Neuronal stem cell (in vitro differentiated cells): ENCODE results near the gene CEP70.

ENCODE experiments used
- DNase-seq: peaks from one replicate; pipeline ENCODE4 v3.0.0-alpha.2; 2013; ENCODE audit warnings: low spot score
- H2AFZ ChIP-seq: one replicate; pipeline ENCODE4 v1.6.1; 2013; ENCODE audit warnings: mild to moderate bottlenecking, low read length, inconsistent platforms
- H2AK5ac ChIP-seq: 2 replicates; pipeline ENCODE4 v1.6.1; 2013; ENCODE audit warnings: low read depth, mild to moderate bottlenecking, inconsistent platforms, low read length, moderate library complexity, mixed read lengths
- H2BK120ac ChIP-seq: 2 replicates; pipeline ENCODE4 v1.6.1; 2013; ENCODE audit warnings: low read depth, mild to moderate bottlenecking, inconsistent platforms, low read length, moderate library complexity, mixed read lengths
- H2BK12ac ChIP-seq: one replicate; pipeline ENCODE4 v1.6.1; 2013; ENCODE audit warnings: low read length, inconsistent platforms
- H2BK15ac ChIP-seq: 2 replicates; pipeline ENCODE4 v1.6.1; 2013; ENCODE audit warnings: mild to moderate bottlenecking, low read length, inconsistent platforms, mixed read lengths
- H2BK5ac ChIP-seq: one replicate; pipeline ENCODE4 v1.6.1; 2013; ENCODE audit warnings: inconsistent platforms, mild to moderate bottlenecking, low read length, moderate library complexity
- H3K14ac ChIP-seq: one replicate; pipeline ENCODE4 v1.6.1; 2013; ENCODE audit warnings: low read length, inconsistent platforms
- H3K18ac ChIP-seq: 2 replicates; pipeline ENCODE4 v1.6.1; 2013; ENCODE audit warnings: low read length, inconsistent platforms
- H3K23ac ChIP-seq: 2 replicates; pipeline ENCODE4 v1.6.1; 2013; ENCODE audit warnings: low read depth, mild to moderate bottlenecking, mixed read lengths, low read length, inconsistent platforms; ENCODE audit not compliant: poor library complexity
- H3K27ac ChIP-seq: replicated peaks from 3 replicates; pipeline ENCODE4 v1.5.1; 2013; ENCODE audit warnings: low read length, inconsistent platforms
- H3K27me3 ChIP-seq, 3 experiments: 2 replicates each; pipeline ENCODE4 v1.6.1; 2013; ENCODE audit warnings: low read length in 3 of 3, mild to moderate bottlenecking in 2 of 3, inconsistent platforms in 1 of 3, low read depth in 1 of 3, mixed read lengths in 1 of 3, moderate library complexity in 1 of 3; ENCODE audit not compliant: control insufficient read depth in 3 of 3, insufficient read depth in 3 of 3
- H3K36me3 ChIP-seq, 2 donors: replicated peaks in 1 of 2; 2 replicates each; pipeline ENCODE4 v1.6.1; 2013; ENCODE audit warnings: low read length in 2 of 2; ENCODE audit not compliant: control insufficient read depth in 2 of 2, insufficient read depth in 2 of 2
- H3K4ac ChIP-seq: 2 replicates; pipeline ENCODE4 v1.6.1; 2013; ENCODE audit warnings: inconsistent platforms, mild to moderate bottlenecking, low read length, moderate library complexity
- H3K4me1 ChIP-seq, 2 donors: 1 replicate in 1 of 2; 2 replicates in 1 of 2; pipeline ENCODE4 v1.6.1; 2013; ENCODE audit warnings: low read length in 2 of 2, low read depth in 1 of 2; ENCODE audit not compliant: control insufficient read depth in 2 of 2, insufficient read depth in 1 of 2
- H3K4me2 ChIP-seq: one replicate; pipeline ENCODE4 v1.6.1; 2013; ENCODE audit warnings: mild to moderate bottlenecking, low read length, inconsistent platforms; ENCODE audit not compliant: insufficient read depth, poor library complexity, severe bottlenecking
- H3K4me3 ChIP-seq, 2 donors: 2 replicates each; pipeline ENCODE4 v1.5.1; 2013; ENCODE audit warnings: low read length in 2 of 2, mild to moderate bottlenecking in 2 of 2, inconsistent platforms in 1 of 2, moderate library complexity in 1 of 2
- H3K79me1 ChIP-seq: one replicate; pipeline ENCODE4 v1.6.1; 2013; ENCODE audit warnings: low read depth, mild to moderate bottlenecking, inconsistent platforms, low read length, moderate library complexity
- H3K9ac ChIP-seq: one replicate; pipeline ENCODE4 v1.6.1; 2013; ENCODE audit warnings: mild to moderate bottlenecking, low read depth, low read length, inconsistent platforms; ENCODE audit not compliant: poor library complexity
- H3K9me3 ChIP-seq, 2 donors: replicated peaks in 1 of 2; 2 replicates each; pipeline versions ENCODE3 to v1.6.1; 2013; ENCODE audit warnings: low read length in 2 of 2, mild to moderate bottlenecking in 2 of 2, inconsistent platforms in 1 of 2, low read depth in 1 of 2, mixed read lengths in 1 of 2, moderate library complexity in 1 of 2; ENCODE audit not compliant: control insufficient read depth in 2 of 2, insufficient read depth in 1 of 2
- H4K8ac ChIP-seq: one replicate; pipeline ENCODE4 v1.6.1; 2013; ENCODE audit warnings: low read depth, mild to moderate bottlenecking, inconsistent platforms, low read length, moderate library complexity
- H4K91ac ChIP-seq: one replicate; pipeline ENCODE4 v1.6.1; 2013; ENCODE audit warnings: low read length, low read depth, mild to moderate bottlenecking, inconsistent platforms; ENCODE audit not compliant: poor library complexity
- WGBS, 2 donors: extraction: QIAGEN DNeasy Blood & Tissue Kit; methylation state at CpG; one replicate each; pipeline ENCODE4 v1.1.7; 2013; ENCODE audit warnings: missing lambda C conversion rate in 2 of 2, mixed read lengths in 1 of 2; ENCODE audit not compliant: insufficient read length in 2 of 2, insufficient replicate concordance in 1 of 2; ENCODE audit errors: extremely low coverage in 2 of 2; 5-methylcytosine and 5-hydroxymethylcytosine counted together

CEP70 gene

DNA sequence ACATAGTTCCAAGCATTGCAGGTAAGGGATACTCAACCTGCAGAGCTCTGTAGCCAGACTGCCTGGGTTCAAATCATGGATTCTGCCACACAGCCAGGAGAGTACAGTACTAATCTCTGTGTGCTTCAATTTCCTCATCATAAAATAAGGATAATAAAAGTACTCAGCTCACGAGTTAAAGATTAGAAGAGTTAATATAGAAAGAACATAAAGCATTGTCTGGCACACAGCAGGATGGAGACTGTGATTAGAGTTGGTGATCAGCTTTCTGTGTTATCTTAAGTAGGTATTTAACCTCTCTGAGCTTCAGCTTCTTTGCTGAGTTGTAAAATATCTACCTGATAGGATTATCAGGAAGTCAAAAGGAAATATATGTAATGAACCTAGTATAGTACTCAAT lies 2.7 kb downstream of the CEP70 start:
- Histone ChIP-seq H4K8ac (no peak overlapping the region), H3K36me3 (peaks cover 0 to 29% of the 10 kb centered on the region in 2 donors), H3K79me1 (no peaks in the 10 kb centered on the region), H3K4me1 (peaks cover 0 to 2% of the 10 kb centered on the region in 2 donors), H3K27ac (no peak overlapping the region), H3K18ac (no peak overlapping the region), H3K23ac (no peak overlapping the region), H3K9ac (no peak overlapping the region), H3K4ac (no peak overlapping the region), H2AFZ (no peak overlapping the region), H3K9me3 (no peaks in the 10 kb centered on the region), H2BK12ac (no peak overlapping the region), H3K14ac (no peak overlapping the region), H2AK5ac (no peak overlapping the region), H2BK120ac (no peak overlapping the region), H2BK5ac (no peak overlapping the region), H3K4me2 (no peak overlapping the region), H3K27me3 (no peaks in the 10 kb centered on the region), H4K91ac (no peak overlapping the region), H2BK15ac (no peak overlapping the region), H3K4me3 (no peak overlapping the region)
- WGBS, 2 donors, result no CpG with 5 or more reads among the region's 1 CpG
- no peak for DNase-seq

DNA sequence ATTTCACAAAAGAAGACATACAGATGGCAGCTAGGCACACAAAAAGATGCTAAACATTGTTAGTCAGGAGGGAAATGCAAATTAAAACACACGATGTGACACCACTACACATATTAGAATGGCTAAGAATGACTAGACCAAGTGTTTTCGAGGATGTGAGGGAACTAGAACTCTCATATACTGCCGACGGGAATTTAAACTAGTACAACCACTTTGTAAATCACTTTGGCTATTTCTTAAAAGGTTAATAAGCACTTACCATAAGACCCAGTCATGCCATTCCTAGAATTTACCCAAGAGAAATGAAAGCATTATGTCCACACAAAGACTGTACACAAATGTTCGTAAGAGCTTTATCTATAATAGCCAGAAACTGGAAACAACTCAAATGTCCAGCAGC lies 5.6 kb downstream of the CEP70 start:
- H3K23ac ChIP-seq, result no peak overlapping the region
- H3K4me2 ChIP-seq, result no peak overlapping the region
- no peak overlapping the region for H2BK15ac ChIP-seq
- no peak overlapping the region for H3K4ac ChIP-seq
- no peak overlapping the region for H2AFZ ChIP-seq
- H3K14ac ChIP-seq, result no peak overlapping the region
- no peak overlapping the region for H2BK120ac ChIP-seq
- no peak overlapping the region for H2AK5ac ChIP-seq
- H3K4me1 ChIP-seq, result peaks cover 0 to under 1% of the 10 kb centered on the region in 2 donors
- no peaks in the 10 kb centered on the region for H3K79me1 ChIP-seq
- no CpG with 5 or more reads among the region's 5 CpGs for WGBS, 2 donors
- no peaks in the 10 kb centered on the region for H3K27me3 ChIP-seq
- H3K36me3 ChIP-seq, result peaks cover 0 to 29% of the 10 kb centered on the region in 2 donors
- no peak overlapping the region for H3K4me3 ChIP-seq
- H3K9ac ChIP-seq, result no peak overlapping the region
- no peak overlapping the region for H4K8ac ChIP-seq
- no peak overlapping the region for H2BK12ac ChIP-seq
- no peaks in the 10 kb centered on the region for H3K9me3 ChIP-seq
- DNase-seq, result no peak
- H4K91ac ChIP-seq, result no peak overlapping the region
- H3K18ac ChIP-seq, result no peak overlapping the region
- no peak overlapping the region for H2BK5ac ChIP-seq
- no peak overlapping the region for H3K27ac ChIP-seq

DNA sequence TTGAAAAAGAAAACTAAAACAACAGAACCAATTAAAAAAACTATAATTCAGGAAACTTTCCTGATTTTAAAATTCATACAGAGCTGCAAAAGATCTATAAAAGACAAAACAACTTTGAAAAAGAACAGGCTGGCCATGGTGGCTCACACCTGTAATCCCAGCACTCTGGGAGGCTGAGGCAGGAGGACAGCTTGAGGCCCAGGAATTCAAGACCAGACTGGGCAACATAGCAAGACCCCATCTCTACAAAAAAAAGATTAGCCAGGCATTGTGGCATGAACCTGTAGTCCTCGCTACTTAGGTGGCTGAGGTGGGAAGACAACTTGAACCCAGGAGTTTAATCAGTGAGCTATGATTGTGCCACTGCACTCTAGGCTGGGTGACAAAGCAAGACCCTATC lies 6.7 kb downstream of the CEP70 start:
- Histone ChIP-seq H3K18ac (no peak overlapping the region), H2BK120ac (no peak overlapping the region), H3K9ac (no peak overlapping the region), H2BK5ac (no peak overlapping the region), H3K4ac (no peak overlapping the region), H3K27me3 (no peaks in the 10 kb centered on the region), H3K9me3 (no peaks in the 10 kb centered on the region), H4K91ac (no peak overlapping the region), H4K8ac (no peak overlapping the region), H2AFZ (no peak overlapping the region), H3K23ac (no peak overlapping the region), H2BK15ac (no peak overlapping the region), H2AK5ac (no peak overlapping the region), H3K4me1 (no peaks in the 10 kb centered on the region), H3K14ac (no peak overlapping the region), H3K4me3 (no peak overlapping the region), H3K4me2 (no peak overlapping the region), H3K27ac (no peak overlapping the region), H2BK12ac (no peak overlapping the region), H3K79me1 (no peaks in the 10 kb centered on the region), H3K36me3 (peaks cover 0 to 29% of the 10 kb centered on the region in 2 donors)
- DNase-seq, result no peak
- no CpG with 5 or more reads among the region's 1 CpG for WGBS, 2 donors

DNA sequence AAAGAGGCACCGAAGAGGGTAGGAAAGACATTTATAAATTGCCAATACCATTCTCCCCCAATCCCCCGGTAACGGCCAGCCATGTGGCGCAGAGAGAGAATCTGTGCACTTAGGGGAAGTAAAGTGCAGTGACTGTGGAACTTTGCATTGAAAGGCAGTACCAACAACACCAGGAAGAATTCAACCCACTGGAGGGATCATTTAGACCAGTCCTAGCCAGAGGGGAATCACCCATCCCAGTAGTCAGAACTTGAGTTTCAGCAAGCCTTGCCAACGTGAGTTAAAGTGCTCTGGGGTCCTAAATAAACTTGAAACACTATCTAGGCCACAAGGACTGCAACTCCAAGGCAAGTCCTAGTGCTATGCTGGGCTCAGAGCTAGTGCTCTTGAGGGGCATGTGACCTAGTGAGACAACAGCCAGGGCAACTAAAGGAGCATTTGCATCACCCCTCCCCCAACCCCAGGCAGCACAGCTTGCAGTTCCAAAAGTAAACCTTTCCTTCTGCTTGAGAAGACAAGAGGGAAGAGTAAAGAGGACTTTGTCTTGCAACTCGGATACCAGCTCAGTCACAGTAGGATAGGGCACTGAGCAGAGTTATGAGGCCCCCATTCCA lies 15.0 kb downstream of the CEP70 start:
- Histone ChIP-seq H3K4me3 (no peak overlapping the region), H2AFZ (peak overlapping the region; percentile 56), H2BK5ac (no peak overlapping the region), H3K36me3 (no peaks in the 10 kb centered on the region), H2BK120ac (no peak overlapping the region), H2AK5ac (no peak overlapping the region), H4K91ac (no peak overlapping the region), H3K14ac (no peak overlapping the region), H2BK15ac (no peak overlapping the region), H3K4me2 (no peak overlapping the region), H3K27ac (no peak overlapping the region), H3K4ac (no peak overlapping the region), H3K79me1 (no peaks in the 10 kb centered on the region), H4K8ac (no peak overlapping the region), H3K4me1 (peaks cover 4 to 8% of the 10 kb centered on the region in 2 donors), H3K23ac (no peak overlapping the region), H3K27me3 (no peaks in the 10 kb centered on the region), H2BK12ac (no peak overlapping the region), H3K18ac (no peak overlapping the region), H3K9me3 (peaks cover 0 to 1% of the 10 kb centered on the region in 2 donors), H3K9ac (no peak overlapping the region)
- no CpG with 5 or more reads among the region's 6 CpGs for WGBS, 2 donors
- DNase-seq, result no peak
